ENCODE measurements around the gene PHLDA1.

Gene PHLDA1

GRCh38 chr12:75978677-75979076, 52.9 kb downstream of the PHLDA1 start:
- DNase-seq (ENCODE audit: insufficient read length, low spot score) (no peak), FAIRE-seq (no peak)
- TF ChIP-seq POLR2A (IDR thresholded peaks at IDR 0.05; ENCODE audit: low read depth, low read length), result no peak

GRCh38 chr12:75977952-75978671, 53.5 kb downstream of the PHLDA1 start:
- FAIRE-seq (peak; percentile 97), DNase-seq (ENCODE audit: insufficient read length, low spot score) (peak; percentile 62)
- TF ChIP-seq POLR2A (IDR thresholded peaks at IDR 0.05; ENCODE audit: low read depth, low read length), result no peak

GRCh38 chr12:75977590-75977951, 54.0 kb downstream of the PHLDA1 start:
- no peak for TF ChIP-seq POLR2A (IDR thresholded peaks at IDR 0.05; ENCODE audit: low read depth, low read length)
- no peak for FAIRE-seq

GRCh38 chr12:75976913-75977312, 54.7 kb downstream of the PHLDA1 start:
- no peak for TF ChIP-seq POLR2A (IDR thresholded peaks at IDR 0.05; ENCODE audit: low read depth, low read length)
- FAIRE-seq (no peak), DNase-seq (ENCODE audit: insufficient read length, low spot score) (no peak)

More at GRCh38 chr12:75977590-75977951, 54.0 kb downstream of the PHLDA1 start:
- no peak for DNase-seq (ENCODE audit: insufficient read length, low spot score)

- no peak for FAIRE-seq
- no peak for DNase-seq (ENCODE audit: insufficient read length, low spot score)
- TF ChIP-seq POLR2A (IDR thresholded peaks at IDR 0.05; ENCODE audit: low read depth, low read length), result no peak
Observed at GRCh38 chr12:75976113-75976512, 55.5 kb downstream of the PHLDA1 start.

- FAIRE-seq (no peak), DNase-seq (ENCODE audit: insufficient read length, low spot score) (no peak)
- no peak for TF ChIP-seq POLR2A (IDR thresholded peaks at IDR 0.05; ENCODE audit: low read depth, low read length)
Observed at GRCh38 chr12:75975702-75976101, 55.9 kb downstream of the PHLDA1 start.
